ENCODE data around the gene ADCY5. TPM values are rescaled to one million over a fixed set of nuclear protein-coding genes. Genes with fewer than 3 reads are reported as not detected.

ADCY5 gene
- total and polyA plus RNA-seq, 2 experiments from 2014 or later, result 3.1 to 4.7 TPM

DNA sequence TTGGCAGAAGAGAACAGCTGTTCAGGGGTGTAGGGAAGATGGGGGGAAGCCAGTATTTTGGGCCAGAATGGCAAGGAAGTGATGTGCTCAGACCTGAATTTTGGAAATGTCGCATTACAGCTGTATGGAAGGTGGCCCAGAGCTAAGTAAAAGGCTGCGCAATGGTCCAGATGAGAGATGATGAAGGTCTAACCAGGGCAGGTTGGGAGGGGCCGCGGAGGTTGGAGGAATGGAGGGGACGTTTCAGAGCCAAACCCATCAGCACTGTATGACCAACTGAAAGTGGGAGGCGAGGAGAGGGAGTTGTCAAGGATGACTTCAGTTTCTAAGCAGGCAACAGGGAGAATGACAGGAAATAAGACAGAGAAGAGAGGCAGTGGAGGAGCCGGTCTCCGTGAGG lies 60.8 kb downstream of the ADCY5 start:
- Histone ChIP-seq H3K4me3 (no peak overlapping the region), H3K9me3 (ENCODE audit: low read depth) (no peaks in the 10 kb centered on the region), H3K27me3 (no peaks in the 10 kb centered on the region), H3K36me3 (replicated peaks; ENCODE audit: insufficient read depth, low read depth) (no peaks in the 10 kb centered on the region), H3K9me2 (replicated peaks; ENCODE audit: insufficient read depth) (no peaks in the 10 kb centered on the region), H3K4me2 (no peak overlapping the region), H3K79me2 (no peaks in the 10 kb centered on the region), H2AFZ (no peak overlapping the region), H4K20me1 (ENCODE audit: insufficient read depth, poor library complexity, severe bottlenecking) (no peaks in the 10 kb centered on the region), H3K27ac (no peak overlapping the region), H3K4me1 (ENCODE audit: insufficient read depth) (peaks cover 20% of the 10 kb centered on the region)
- 95% methylated on average over 8 of the region's 8 CpGs for WGBS (ENCODE audit: low lambda C conversion rate, missing lambda C conversion rate)
- no peak for DNase-seq (ENCODE audit: low spot score)
- TF ChIP-seq, protein P1, sequence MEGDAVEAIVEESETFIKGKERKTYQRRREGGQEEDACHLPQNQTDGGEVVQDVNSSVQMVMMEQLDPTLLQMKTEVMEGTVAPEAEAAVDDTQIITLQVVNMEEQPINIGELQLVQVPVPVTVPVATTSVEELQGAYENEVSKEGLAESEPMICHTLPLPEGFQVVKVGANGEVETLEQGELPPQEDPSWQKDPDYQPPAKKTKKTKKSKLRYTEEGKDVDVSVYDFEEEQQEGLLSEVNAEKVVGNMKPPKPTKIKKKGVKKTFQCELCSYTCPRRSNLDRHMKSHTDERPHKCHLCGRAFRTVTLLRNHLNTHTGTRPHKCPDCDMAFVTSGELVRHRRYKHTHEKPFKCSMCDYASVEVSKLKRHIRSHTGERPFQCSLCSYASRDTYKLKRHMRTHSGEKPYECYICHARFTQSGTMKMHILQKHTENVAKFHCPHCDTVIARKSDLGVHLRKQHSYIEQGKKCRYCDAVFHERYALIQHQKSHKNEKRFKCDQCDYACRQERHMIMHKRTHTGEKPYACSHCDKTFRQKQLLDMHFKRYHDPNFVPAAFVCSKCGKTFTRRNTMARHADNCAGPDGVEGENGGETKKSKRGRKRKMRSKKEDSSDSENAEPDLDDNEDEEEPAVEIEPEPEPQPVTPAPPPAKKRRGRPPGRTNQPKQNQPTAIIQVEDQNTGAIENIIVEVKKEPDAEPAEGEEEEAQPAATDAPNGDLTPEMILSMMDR (IDR thresholded peaks at IDR 0.05; ENCODE audit: poor library complexity), result no peak
- no peak for TF ChIP-seq EZH2 (IDR thresholded peaks at IDR 0.05; ENCODE audit: borderline replicate concordance)
- no peak for TF ChIP-seq EZH2phosphoT487 (IDR thresholded peaks at IDR 0.05; ENCODE audit: low read depth, severe bottlenecking, unreplicated experiment)

DNA sequence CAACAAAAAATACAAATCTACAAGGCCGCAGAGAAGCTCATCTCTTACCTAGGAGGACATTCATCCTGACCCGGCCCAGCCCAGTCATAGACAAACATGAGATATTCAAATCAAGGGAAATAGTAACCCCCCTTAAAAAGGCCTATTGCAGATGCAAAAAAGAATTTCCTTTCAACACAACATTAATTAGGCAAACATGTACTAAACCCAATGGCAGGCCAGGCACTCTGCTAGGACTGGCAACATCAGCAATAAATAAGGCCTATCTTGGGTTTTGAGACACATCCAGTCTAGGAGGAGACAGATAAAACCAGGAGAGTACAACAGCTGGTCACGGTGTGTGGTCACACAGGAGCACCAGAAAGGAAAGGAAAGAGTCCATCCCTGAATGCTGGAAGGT lies 61.4 kb downstream of the ADCY5 start:
- WGBS (ENCODE audit: low lambda C conversion rate, missing lambda C conversion rate), result 69% methylated on average over 3 of the region's 3 CpGs
- Histone ChIP-seq H3K27me3 (no peaks in the 10 kb centered on the region), H3K9me3 (ENCODE audit: low read depth) (no peaks in the 10 kb centered on the region), H3K4me3 (no peak overlapping the region), H4K20me1 (ENCODE audit: insufficient read depth, poor library complexity, severe bottlenecking) (no peaks in the 10 kb centered on the region), H3K27ac (no peak overlapping the region), H3K4me2 (no peak overlapping the region), H3K36me3 (replicated peaks; ENCODE audit: insufficient read depth, low read depth) (no peaks in the 10 kb centered on the region), H3K9me2 (replicated peaks; ENCODE audit: insufficient read depth) (no peaks in the 10 kb centered on the region), H3K79me2 (no peaks in the 10 kb centered on the region), H3K4me1 (ENCODE audit: insufficient read depth) (peaks cover 20% of the 10 kb centered on the region), H2AFZ (no peak overlapping the region)
- TF ChIP-seq, protein P1 (IDR thresholded peaks at IDR 0.05; ENCODE audit: poor library complexity), result no peak
- TF ChIP-seq EZH2phosphoT487 (IDR thresholded peaks at IDR 0.05; ENCODE audit: low read depth, severe bottlenecking, unreplicated experiment) (no peak), EZH2 (IDR thresholded peaks at IDR 0.05; ENCODE audit: borderline replicate concordance) (no peak)
- no peak for DNase-seq (ENCODE audit: low spot score)

DNA sequence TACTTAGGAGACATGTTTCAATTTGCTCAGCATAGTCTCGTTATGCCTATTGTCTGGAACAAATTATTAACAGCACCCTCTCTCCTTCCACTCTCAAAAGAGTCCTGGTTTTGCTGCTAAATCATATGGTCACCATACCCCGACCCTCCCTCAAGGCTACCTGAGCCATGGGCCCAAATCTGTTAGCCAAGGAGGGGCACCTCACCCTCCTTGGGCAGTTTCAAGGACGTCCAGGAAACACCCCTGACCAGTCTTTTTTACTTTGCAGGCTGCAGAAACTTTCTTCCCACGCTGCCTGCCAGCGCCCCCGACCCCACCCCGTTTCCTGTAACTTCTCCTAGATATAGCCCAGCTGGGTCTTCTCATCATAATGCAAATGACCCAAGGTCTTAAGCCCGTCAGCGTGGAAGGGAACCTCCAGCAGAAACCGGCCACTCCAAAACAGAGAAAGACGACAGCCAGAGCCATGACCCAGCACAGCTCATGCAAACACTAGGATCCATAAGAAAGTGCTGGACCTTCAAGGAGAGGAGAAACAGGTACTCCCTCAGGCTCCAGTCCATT lies 62.3 kb downstream of the ADCY5 start:
- WGBS (ENCODE audit: low lambda C conversion rate, missing lambda C conversion rate), result 37% methylated on average over 11 of the region's 11 CpGs
- no peaks in the 10 kb centered on the region for H3K9me2 ChIP-seq (replicated peaks; ENCODE audit: insufficient read depth)
- H3K27me3 ChIP-seq, result no peaks in the 10 kb centered on the region
- H3K79me2 ChIP-seq, result no peaks in the 10 kb centered on the region
- H2AFZ ChIP-seq, result no peak overlapping the region
- no peaks in the 10 kb centered on the region for H3K36me3 ChIP-seq (replicated peaks; ENCODE audit: insufficient read depth, low read depth)
- H3K4me1 ChIP-seq (ENCODE audit: insufficient read depth), result peaks cover 20% of the 10 kb centered on the region
- DNase-seq (ENCODE audit: low spot score), result no peak
- H3K9me3 ChIP-seq (ENCODE audit: low read depth), result no peaks in the 10 kb centered on the region
- no peak overlapping the region for H3K4me3 ChIP-seq
- H3K4me2 ChIP-seq, result no peak overlapping the region
- TF ChIP-seq EZH2 (IDR thresholded peaks at IDR 0.05; ENCODE audit: borderline replicate concordance), result no peak
- TF ChIP-seq, protein P1 (IDR thresholded peaks at IDR 0.05; ENCODE audit: poor library complexity), result no peak
- TF ChIP-seq EZH2phosphoT487 (IDR thresholded peaks at IDR 0.05; ENCODE audit: low read depth, severe bottlenecking, unreplicated experiment), result no peak
- H4K20me1 ChIP-seq (ENCODE audit: insufficient read depth, poor library complexity, severe bottlenecking), result no peaks in the 10 kb centered on the region
- no peak overlapping the region for H3K27ac ChIP-seq
